T-helper 9 cell (primary cell): ENCODE data around the gene SPPL2C.

Experiments
- DNase-seq: peaks from one replicate; pipeline ENCODE4 v3.0.0-alpha.2; 2020
- total RNA-seq, 2 donors: gene quantifications; one replicate each; lab custom pipeline; 2026; lab: John Stamatoyannopoulos, UW

The SPPL2C gene
- 0 reads per million in 2 donors for total RNA-seq

GRCh38 chr17:45844695-45845375 is at the start of gene SPPL2C:
Gene SPPL2C, plus strand, starts transcription at chr17:45844881. Its CDS starts 26 bp downstream, at chr17:45844907.
- DNase-seq: no peak

- no peak for DNase-seq
Measured at GRCh38 chr17:45800816-45801215, 43.9 kb upstream of the SPPL2C start.

GRCh38 chr17:45801421-45801820 is 43.3 kb upstream of the SPPL2C start:
- DNase-seq: no peak

- no peak for DNase-seq
Measured at GRCh38 chr17:45808845-45809244, 35.8 kb upstream of the SPPL2C start.

GRCh38 chr17:45809499-45809898 is 35.2 kb upstream of the SPPL2C start:
- DNase-seq: no peak

- no peak for DNase-seq
Measured at GRCh38 chr17:45812102-45812501, 32.6 kb upstream of the SPPL2C start.

GRCh38 chr17:45813048-45813725 is 31.5 kb upstream of the SPPL2C start:
- DNase-seq: no peak

GRCh38 chr17:45814622-45815606 is 29.8 kb upstream of the SPPL2C start:
- DNase-seq: no peak

- DNase-seq: no peak
Measured at GRCh38 chr17:45815752-45816151, 28.9 kb upstream of the SPPL2C start.

- DNase-seq: no peak
Measured at GRCh38 chr17:45818041-45818440, 26.6 kb upstream of the SPPL2C start.

- DNase-seq: no peak
Measured at GRCh38 chr17:45818699-45819098, 26.0 kb upstream of the SPPL2C start.

GRCh38 chr17:45819632-45820031 is 25.0 kb upstream of the SPPL2C start:
- DNase-seq: no peak

- no peak for DNase-seq
Measured at GRCh38 chr17:45820052-45820780, 24.5 kb upstream of the SPPL2C start.

- no peak for DNase-seq
Measured at GRCh38 chr17:45821147-45821546, 23.5 kb upstream of the SPPL2C start.

- no peak for DNase-seq
Measured at GRCh38 chr17:45823598-45823997, 21.1 kb upstream of the SPPL2C start.

GRCh38 chr17:45824475-45824874 is 20.2 kb upstream of the SPPL2C start:
- no peak for DNase-seq

GRCh38 chr17:45824901-45825492 is 19.7 kb upstream of the SPPL2C start:
- no peak for DNase-seq

- DNase-seq: no peak
Measured at GRCh38 chr17:45825792-45826191, 18.9 kb upstream of the SPPL2C start.

GRCh38 chr17:45826919-45827588 is 17.6 kb upstream of the SPPL2C start:
- no peak for DNase-seq

- no peak for DNase-seq
Measured at GRCh38 chr17:45828171-45828570, 16.5 kb upstream of the SPPL2C start.

- no peak for DNase-seq
Measured at GRCh38 chr17:45828582-45829133, 16.0 kb upstream of the SPPL2C start.
